Nephron progenitor cell (in vitro differentiated cells): ENCODE data around the gene VIM.

Source experiments
- DNase-seq: peaks from one replicate; pipeline ENCODE4 v3.0.0; 2021
- H3K27ac Mint-ChIP-seq: 2 replicates; pipeline ENCODE4 v1.8.0; 2021; ENCODE audit warnings: mild to moderate bottlenecking, moderate library complexity, mixed read lengths
- H3K27me3 Mint-ChIP-seq: 2 replicates; pipeline ENCODE4 v1.8.0; 2021; ENCODE audit warnings: mild to moderate bottlenecking, low read depth, mixed read lengths; ENCODE audit not compliant: poor library complexity
- H3K36me3 Mint-ChIP-seq: 2 replicates; pipeline ENCODE4 v1.8.0; 2021; ENCODE audit warnings: low read depth, mixed read lengths
- H3K4me1 Mint-ChIP-seq: 2 replicates; pipeline ENCODE4 v1.8.0; 2021; ENCODE audit warnings: mixed read lengths
- H3K4me3 Mint-ChIP-seq: 2 replicates; pipeline ENCODE4 v1.8.0; 2021; ENCODE audit warnings: mild to moderate bottlenecking, moderate library complexity, mixed read lengths
- H3K9me3 Mint-ChIP-seq: 2 replicates; pipeline ENCODE4 v1.8.0; 2021; ENCODE audit warnings: mild to moderate bottlenecking, moderate library complexity, mixed read lengths
- CTCF ChIP-seq: fragments of 200-600 bp; sonication (generic); IDR thresholded peaks from 2 replicates; pipeline ENCODE4 v1.5.0; 2021; ENCODE audit warnings: antibody characterized with exemption

The VIM gene

GRCh38 chr10:17202999-17203398 is 25.0 kb upstream of the VIM start:
- Mint-ChIP-seq H3K4me3 (no peak overlapping the region), H3K4me1 (peaks cover 63% of the 10 kb centered on the region), H3K27me3 (no peaks in the 10 kb centered on the region), H3K27ac (no peak overlapping the region), H3K9me3 (peaks cover 12% of the 10 kb centered on the region), H3K36me3 (peaks cover 8% of the 10 kb centered on the region)
- no peak for TF ChIP-seq CTCF
- DNase-seq = no peak

GRCh38 chr10:17203416-17203815 is 24.6 kb upstream of the VIM start:
- Mint-ChIP-seq H3K9me3 (peaks cover 12% of the 10 kb centered on the region), H3K27ac (no peak overlapping the region), H3K4me3 (no peak overlapping the region), H3K27me3 (no peaks in the 10 kb centered on the region), H3K4me1 (peaks cover 60% of the 10 kb centered on the region), H3K36me3 (peaks cover 8% of the 10 kb centered on the region)
- no peak for TF ChIP-seq CTCF
- no peak for DNase-seq

- DNase-seq = no peak
- no peak overlapping the region for H3K4me3 Mint-ChIP-seq
- peaks cover 12% of the 10 kb centered on the region for H3K9me3 Mint-ChIP-seq
- H3K4me1 Mint-ChIP-seq = peaks cover 33% of the 10 kb centered on the region
- no peak overlapping the region for H3K27ac Mint-ChIP-seq
- peaks cover 8% of the 10 kb centered on the region for H3K36me3 Mint-ChIP-seq
- TF ChIP-seq CTCF = no peak
- H3K27me3 Mint-ChIP-seq = no peaks in the 10 kb centered on the region
Observed at GRCh38 chr10:17206210-17206709, 21.8 kb upstream of the VIM start.

GRCh38 chr10:17208476-17208875 is 19.6 kb upstream of the VIM start:
- Mint-ChIP-seq H3K4me3 (no peak overlapping the region), H3K9me3 (peaks cover 3% of the 10 kb centered on the region), H3K36me3 (no peaks in the 10 kb centered on the region), H3K4me1 (peaks cover 26% of the 10 kb centered on the region), H3K27ac (no peak overlapping the region), H3K27me3 (peaks cover 2% of the 10 kb centered on the region)
- DNase-seq = no peak
- TF ChIP-seq CTCF = no peak

GRCh38 chr10:17209302-17209701 is 18.7 kb upstream of the VIM start:
- TF ChIP-seq CTCF = no peak
- H3K36me3 Mint-ChIP-seq = no peaks in the 10 kb centered on the region
- peaks cover under 1% of the 10 kb centered on the region for H3K9me3 Mint-ChIP-seq
- H3K4me3 Mint-ChIP-seq = no peak overlapping the region
- peaks cover 2% of the 10 kb centered on the region for H3K27me3 Mint-ChIP-seq
- peaks cover 26% of the 10 kb centered on the region for H3K4me1 Mint-ChIP-seq
- no peak overlapping the region for H3K27ac Mint-ChIP-seq
- DNase-seq = no peak

- Mint-ChIP-seq H3K9me3 (no peaks in the 10 kb centered on the region), H3K27me3 (peaks cover 2% of the 10 kb centered on the region), H3K27ac (no peak overlapping the region), H3K36me3 (no peaks in the 10 kb centered on the region), H3K4me3 (no peak overlapping the region), H3K4me1 (peaks cover 23% of the 10 kb centered on the region)
- no peak for DNase-seq
- no peak for TF ChIP-seq CTCF
Observed at GRCh38 chr10:17209881-17210280, 18.2 kb upstream of the VIM start.
